ENCODE data around the gene WNT11. TPM values are rescaled to one million over a fixed set of nuclear protein-coding genes. Genes with fewer than 3 reads are reported as not detected.

Gene WNT11
- polyA plus RNA-seq, 1 of the 3 experiments (the other 2 are of a cell fraction): 0.43 TPM

- no peak overlapping the region for H3K4me3 ChIP-seq (ENCODE audit: low read depth in 2 of 2, low read length in 1 of 2)
- H3K9me2 ChIP-seq: no peaks in the 10 kb centered on the region
- no peak overlapping the region for H3K27ac ChIP-seq (ENCODE audit: low read depth in 2 of 2, low read length in 1 of 2)
- ChIA-PET CTCF (interaction anchor here (0.5 to 9.7 kb wide), 4 partner anchors 98 to 336 kb away, joined by 3 to 328 read pairs (median 3); no protein-coding TSS in a partner anchor), POLR2A (no interaction called here)
- H4K20me1 ChIP-seq (ENCODE audit: insufficient read depth): no peaks in the 10 kb centered on the region
- 94% methylated on average over 8 of the region's 13 CpGs for WGBS (ENCODE audit: low lambda C conversion rate)
- H3K27me3 ChIP-seq (ENCODE audit: insufficient read depth): peaks cover 10% of the 10 kb centered on the region
- no peaks in the 10 kb centered on the region for H3F3A ChIP-seq (replicated peaks; ENCODE audit: insufficient read depth)
- no peak overlapping the region for H3K9ac ChIP-seq
- no peaks in the 10 kb centered on the region for H3K36me3 ChIP-seq (replicated peaks in 1 of 2; ENCODE audit: control insufficient read depth in 1 of 2, insufficient read depth in 2 of 2, low read length in 1 of 2)
- no peak overlapping the region for H3K4me2 ChIP-seq
- TF ChIP-seq RAD21 (IDR thresholded peaks at IDR 0.05; ENCODE audit: low read length): no peak
- TF ChIP-seq POLR2AphosphoS5 (IDR thresholded peaks at IDR 0.05; ENCODE audit: low read depth, low read length): no peak
- TF ChIP-seq TEAD4 (IDR thresholded peaks at IDR 0.05; ENCODE audit: borderline replicate concordance, insufficient read depth): no peak
- no peak for TF ChIP-seq JUND (IDR thresholded peaks at IDR 0.05)
- no peak for TF ChIP-seq GABPA (IDR thresholded peaks at IDR 0.05; ENCODE audit: low read depth)
- TF ChIP-seq ZBTB33 (IDR thresholded peaks at IDR 0.05; ENCODE audit: borderline replicate concordance, low read depth): no peak
- no peaks in the 10 kb centered on the region for H3K79me2 ChIP-seq (ENCODE audit: insufficient read depth)
- no peak for DNase-seq
- no peaks in the 10 kb centered on the region for H3K9me3 ChIP-seq
- no peak overlapping the region for H2AFZ ChIP-seq (ENCODE audit: low read depth)
- peaks cover 0 to 16% of the 10 kb centered on the region in 2 experiments; a peak in 1 of 4 replicates for H3K4me1 ChIP-seq (ENCODE audit: control insufficient read depth in 1 of 2, insufficient read depth in 2 of 2, low read depth in 1 of 2, low read length in 1 of 2)
Measured at GRCh38 chr11:76203131-76203925, 3.0 kb downstream of the WNT11 start.

GRCh38 chr11:76201672-76202412, 4.5 kb downstream of the WNT11 start:
- ChIA-PET CTCF (interaction anchor here (0.7 to 1.8 kb wide), 5 partner anchors 9 to 479 kb away, joined by 3 to 6 read pairs (median 3); no protein-coding TSS in a partner anchor), POLR2A (no interaction called here)
- WGBS (ENCODE audit: low lambda C conversion rate): 97% methylated on average over 5 of the region's 11 CpGs
- H2AFZ ChIP-seq (ENCODE audit: low read depth): no peak overlapping the region
- H3K79me2 ChIP-seq (ENCODE audit: insufficient read depth): no peaks in the 10 kb centered on the region
- peaks cover 10% of the 10 kb centered on the region for H3K27me3 ChIP-seq (ENCODE audit: insufficient read depth)
- DNase-seq: no peak
- H3K27ac ChIP-seq (ENCODE audit: low read depth in 2 of 2, low read length in 1 of 2): no peak overlapping the region
- H3K4me1 ChIP-seq (ENCODE audit: control insufficient read depth in 1 of 2, insufficient read depth in 2 of 2, low read depth in 1 of 2, low read length in 1 of 2): peaks cover 0 to 7% of the 10 kb centered on the region in 2 experiments; a peak in 1 of 4 replicates
- no peaks in the 10 kb centered on the region for H3K9me2 ChIP-seq
- no peak overlapping the region for H3K4me2 ChIP-seq
- H3K9ac ChIP-seq: no peak overlapping the region
- no peak overlapping the region for H3K4me3 ChIP-seq (ENCODE audit: low read depth in 2 of 2, low read length in 1 of 2)
- H3F3A ChIP-seq (replicated peaks; ENCODE audit: insufficient read depth): no peaks in the 10 kb centered on the region
- TF ChIP-seq RFX5 (IDR thresholded peaks at IDR 0.05; ENCODE audit: low read length): no peak
- TF ChIP-seq MEF2A (IDR thresholded peaks at IDR 0.05; ENCODE audit: borderline replicate concordance, low read depth): no peak
- no peak for TF ChIP-seq EZH2phosphoT487 (IDR thresholded peaks at IDR 0.05; ENCODE audit: borderline replicate concordance, low read depth)
- no peak for TF ChIP-seq RCOR1 (IDR thresholded peaks at IDR 0.05; ENCODE audit: low read length)
- TF ChIP-seq MXI1 (IDR thresholded peaks at IDR 0.05; ENCODE audit: low read depth, low read length): no peak
- TF ChIP-seq USF2 (IDR thresholded peaks at IDR 0.05; ENCODE audit: borderline replicate concordance, low read depth, low read length): no peak
- TF ChIP-seq PBX3 (IDR thresholded peaks at IDR 0.05): no peak
- no peak for TF ChIP-seq RXRA (IDR thresholded peaks at IDR 0.05; ENCODE audit: borderline replicate concordance, low read depth)
- TF ChIP-seq TAF1 (IDR thresholded peaks at IDR 0.05; ENCODE audit: borderline replicate concordance, low read depth, low read length): no peak
- TF ChIP-seq REST (IDR thresholded peaks at IDR 0.05; ENCODE audit: low read depth, low read length): no peak
- TF ChIP-seq RAD21 (IDR thresholded peaks at IDR 0.05; ENCODE audit: low read length): no peak
- TF ChIP-seq GABPA (IDR thresholded peaks at IDR 0.05; ENCODE audit: low read depth): no peak
- no peaks in the 10 kb centered on the region for H3K9me3 ChIP-seq
- no peaks in the 10 kb centered on the region for H4K20me1 ChIP-seq (ENCODE audit: insufficient read depth)
- no peaks in the 10 kb centered on the region for H3K36me3 ChIP-seq (replicated peaks in 1 of 2; ENCODE audit: control insufficient read depth in 1 of 2, insufficient read depth in 2 of 2, low read length in 1 of 2)
